HG02678 (cell line): ENCODE measurements around the gene FARSA.
"Not testable (repeated sequence)": the region's sequence is repeated elsewhere in the genome, so short reads cannot be mapped to it uniquely, and the experiment has no call there.

Experiments used
- ATAC-seq: cut with Tn5 transposase; IDR thresholded peaks from one replicate; pipeline ENCODE4 v1.9.1; 2021; ENCODE audit warnings: mild to moderate bottlenecking, moderate library complexity; ENCODE audit not compliant: unreplicated experiment

FARSA gene

GRCh38 chr19:12954612-12954962, 21.1 kb upstream of the FARSA start:
- no peak for ATAC-seq

- ATAC-seq: no peak
Observed at GRCh38 chr19:12953799-12954611, 20.5 kb upstream of the FARSA start.

- no peak for ATAC-seq
Observed at GRCh38 chr19:12953138-12953798, 19.8 kb upstream of the FARSA start.

GRCh38 chr19:12952488-12953137, 19.1 kb upstream of the FARSA start:
- no peak for ATAC-seq

GRCh38 chr19:12952050-12952449, 18.5 kb upstream of the FARSA start:
- ATAC-seq: not testable (repeated sequence)

DNA sequence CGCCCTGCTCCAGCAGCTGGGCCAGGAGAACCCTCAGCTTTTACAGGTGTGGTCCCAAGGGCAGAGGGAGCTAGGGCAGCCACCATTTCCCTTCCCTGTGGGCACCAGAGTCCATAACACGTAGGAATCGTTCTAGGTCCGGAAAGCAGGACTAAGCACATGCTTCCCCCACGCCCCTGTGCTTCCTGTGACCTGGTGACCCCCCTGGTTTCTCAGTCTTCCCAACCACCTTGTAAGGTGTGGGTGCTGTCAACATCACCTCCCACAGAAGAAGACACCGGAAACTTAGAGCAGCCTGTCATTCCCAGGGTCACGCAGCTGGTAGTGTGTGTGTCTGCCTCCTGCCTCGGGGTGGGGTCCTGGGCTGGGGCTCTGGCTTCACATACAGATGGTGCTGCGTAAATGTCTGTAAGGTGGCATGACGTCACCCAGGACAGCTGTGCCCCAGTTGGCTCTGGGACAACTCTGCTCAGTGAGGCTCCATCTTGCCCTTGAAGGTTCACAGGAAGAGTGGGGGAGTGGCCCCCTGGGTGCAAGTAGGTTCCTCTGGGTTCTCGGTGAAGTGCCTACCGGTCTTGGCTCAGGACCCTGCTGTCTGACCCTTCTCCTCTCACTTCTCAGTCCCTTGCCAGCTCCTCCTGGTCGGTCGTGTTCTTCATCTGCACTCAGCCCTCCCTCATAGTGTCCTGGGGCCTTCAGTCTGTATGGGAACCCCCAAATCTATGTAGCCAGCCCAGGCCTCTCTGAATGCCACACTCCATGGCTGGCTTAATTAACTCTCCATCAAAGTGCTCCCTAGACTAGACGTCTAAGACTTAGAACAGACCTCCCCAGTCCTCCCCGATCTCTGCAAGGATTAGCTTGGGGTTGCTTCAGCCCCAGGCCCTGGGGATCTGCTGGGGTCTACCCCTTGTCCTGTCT, 16.1 kb upstream of the FARSA start:
- no peak for ATAC-seq

- no peak for ATAC-seq
Observed at GRCh38 chr19:12948612-12949362, 15.3 kb upstream of the FARSA start.

DNA sequence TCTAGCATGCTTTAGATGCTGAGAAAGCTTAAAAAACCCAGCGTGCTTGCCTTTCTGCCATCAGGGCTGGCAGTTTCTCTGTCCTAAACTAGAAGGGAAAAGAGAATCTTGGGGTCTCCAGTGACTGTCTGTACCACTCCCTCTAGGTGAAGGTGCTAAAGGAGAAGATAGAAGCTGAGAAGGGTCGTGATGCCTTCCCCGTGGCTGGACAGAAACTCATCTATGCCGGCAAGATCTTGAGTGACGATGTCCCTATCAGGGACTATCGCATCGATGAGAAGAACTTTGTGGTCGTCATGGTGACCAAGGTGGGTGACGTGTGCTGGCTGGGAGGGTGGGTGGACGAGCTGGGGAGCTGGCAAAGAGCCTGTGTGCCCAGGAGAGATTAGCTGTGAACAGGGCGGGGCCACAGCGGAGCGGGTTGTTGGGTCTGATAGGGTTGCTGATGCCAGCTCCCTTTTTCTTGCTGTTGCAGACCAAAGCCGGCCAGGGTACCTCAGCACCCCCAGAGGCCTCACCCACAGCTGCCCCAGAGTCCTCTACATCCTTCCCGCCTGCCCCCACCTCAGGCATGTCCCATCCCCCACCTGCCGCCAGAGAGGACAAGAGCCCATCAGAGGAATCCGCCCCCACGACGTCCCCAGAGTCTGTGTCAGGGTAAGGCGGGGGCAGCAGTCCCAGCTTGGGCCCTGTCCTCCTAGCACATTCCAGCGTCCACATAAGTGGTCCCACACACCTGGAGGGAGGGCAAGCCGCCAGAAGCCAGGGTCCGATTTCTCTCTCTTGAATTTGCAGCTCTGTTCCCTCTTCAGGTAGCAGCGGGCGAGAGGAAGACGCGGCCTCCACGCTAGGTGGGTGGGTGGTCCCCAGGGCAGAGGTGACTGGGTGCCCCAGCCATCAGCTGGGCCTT, 14.4 kb upstream of the FARSA start:
- no peak for ATAC-seq

DNA sequence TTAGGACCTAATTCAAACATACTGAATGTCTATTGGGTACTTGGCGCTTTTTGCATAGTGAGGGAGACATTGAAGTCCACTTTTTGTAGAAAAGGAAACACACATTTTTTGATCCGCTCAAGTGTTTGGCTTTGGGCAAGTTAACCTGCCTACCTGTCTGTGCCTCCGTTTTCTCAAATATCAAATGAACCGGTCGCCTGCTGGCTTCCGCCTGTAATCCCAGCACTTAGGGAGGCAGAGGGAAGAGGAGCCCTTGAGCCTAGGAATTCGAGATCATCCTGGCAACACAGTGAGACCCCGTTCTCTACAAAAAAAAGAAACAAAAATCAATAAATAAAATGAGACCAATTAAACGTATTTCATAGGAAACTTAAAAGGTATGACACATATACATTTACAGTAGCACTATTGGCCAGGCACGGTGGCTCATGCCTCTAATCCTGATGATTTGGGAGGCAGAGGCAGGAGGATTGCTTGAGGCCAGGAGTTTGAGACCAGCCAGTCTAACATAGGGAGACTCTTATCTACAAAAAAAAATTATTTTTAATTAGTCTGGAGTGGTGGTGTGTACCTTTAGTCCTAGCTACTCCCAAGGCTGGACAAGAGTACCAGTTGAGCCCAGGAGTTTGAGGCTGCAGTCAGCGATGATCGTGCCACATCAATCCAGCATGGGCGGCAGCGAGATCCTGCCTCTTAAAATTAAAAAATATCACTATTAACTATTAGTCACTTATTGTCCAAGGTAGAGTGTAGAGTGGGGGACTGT, 13.4 kb upstream of the FARSA start:
- no peak for ATAC-seq

- peak; percentile 35 for ATAC-seq
Observed at GRCh38 chr19:12946092-12946721, 12.7 kb upstream of the FARSA start.

- peak; percentile 82 for ATAC-seq
Observed at GRCh38 chr19:12945479-12946091, 12.1 kb upstream of the FARSA start, which contains the start of gene RAD23A. TSS of gene RAD23A (plus strand) at chr19:12945862. CDS start at chr19:12945949, 87 bp downstream.

- ATAC-seq: no peak
Observed at GRCh38 chr19:12944104-12944674, 10.7 kb upstream of the FARSA start.

DNA sequence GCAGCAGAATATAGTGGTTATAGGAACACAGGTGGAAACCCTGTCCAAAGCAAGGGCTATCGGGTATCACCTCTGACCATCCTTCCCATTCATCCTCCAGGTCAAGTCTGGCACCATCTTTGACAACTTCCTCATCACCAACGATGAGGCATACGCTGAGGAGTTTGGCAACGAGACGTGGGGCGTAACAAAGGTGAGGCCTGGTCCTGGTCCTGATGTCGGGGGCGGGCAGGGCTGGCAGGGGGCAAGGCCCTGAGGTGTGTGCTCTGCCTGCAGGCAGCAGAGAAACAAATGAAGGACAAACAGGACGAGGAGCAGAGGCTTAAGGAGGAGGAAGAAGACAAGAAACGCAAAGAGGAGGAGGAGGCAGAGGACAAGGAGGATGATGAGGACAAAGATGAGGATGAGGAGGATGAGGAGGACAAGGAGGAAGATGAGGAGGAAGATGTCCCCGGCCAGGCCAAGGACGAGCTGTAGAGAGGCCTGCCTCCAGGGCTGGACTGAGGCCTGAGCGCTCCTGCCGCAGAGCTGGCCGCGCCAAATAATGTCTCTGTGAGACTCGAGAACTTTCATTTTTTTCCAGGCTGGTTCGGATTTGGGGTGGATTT, 10.0 kb upstream of the FARSA start:
- no peak for ATAC-seq

DNA sequence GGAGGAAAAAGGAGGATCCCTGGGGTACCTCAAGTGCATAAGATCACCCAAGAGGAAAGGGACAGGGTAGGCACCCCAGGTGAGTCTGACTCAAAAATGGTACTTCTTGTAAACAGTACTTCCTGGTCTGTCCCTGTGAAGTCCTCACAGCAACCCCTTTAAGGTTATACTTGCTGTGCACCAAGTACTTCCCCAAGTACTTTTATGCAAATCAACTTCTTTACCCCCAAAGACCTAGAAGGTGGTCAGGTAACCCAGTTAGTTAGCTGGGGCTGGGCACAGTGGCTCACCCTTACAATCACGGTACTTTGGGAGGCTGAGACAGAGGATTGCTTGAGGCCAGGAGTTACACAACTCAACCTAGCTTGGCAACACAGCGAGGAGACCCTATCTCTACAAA, 7.4 kb upstream of the FARSA start:
- ATAC-seq: no peak

DNA sequence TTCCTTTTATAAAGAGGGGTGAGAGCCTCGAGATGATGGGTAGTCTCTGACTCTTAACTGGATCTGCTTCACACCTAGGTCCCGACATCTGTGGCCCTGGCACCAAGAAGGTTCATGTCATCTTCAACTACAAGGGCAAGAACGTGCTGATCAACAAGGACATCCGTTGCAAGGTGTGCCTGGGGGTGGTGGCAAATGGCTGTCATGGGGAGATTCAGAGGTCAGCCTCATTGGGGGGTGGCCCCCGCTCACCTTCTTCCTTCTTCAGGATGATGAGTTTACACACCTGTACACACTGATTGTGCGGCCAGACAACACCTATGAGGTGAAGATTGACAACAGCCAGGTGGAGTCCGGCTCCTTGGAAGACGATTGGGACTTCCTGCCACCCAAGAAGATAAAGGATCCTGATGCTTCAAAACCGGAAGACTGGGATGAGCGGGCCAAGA, 6.5 kb upstream of the FARSA start:
- no peak for ATAC-seq

- no peak for ATAC-seq
Observed at GRCh38 chr19:12938779-12939601, 5.5 kb upstream of the FARSA start.
